HepG2 (cell line): ENCODE results near the gene P4HB. TPM values are rescaled to one million over a fixed set of nuclear protein-coding genes. Genes with fewer than 3 reads are reported as not detected.
A peak's percentile ranks its signal among the peaks of the same experiment; 100 is the strongest.

Experiments used
- ATM ChIP-seq: fragments of 450-650 bp; IDR thresholded peaks from 2 replicates; pipeline ENCODE4 v1.7.1; 2017; ENCODE audit warnings: mild to moderate bottlenecking, borderline replicate concordance
- CENPT ChIP-seq: sonication (generic); formaldehyde crosslinking; IDR thresholded peaks from 2 replicates; pipeline ENCODE4 v1.8.0; 2022; ENCODE audit warnings: low read depth, mild to moderate bottlenecking, moderate library complexity, missing genetic modification reagents
- CERS6 ChIP-seq: sonication (generic); formaldehyde crosslinking; IDR thresholded peaks from 2 replicates; pipeline ENCODE4 v1.5.0; 2020; ENCODE audit warnings: missing genetic modification reagents
- DR1 ChIP-seq: sonication (generic); formaldehyde crosslinking; IDR thresholded peaks from 2 replicates; pipeline ENCODE4 v1.8.0; 2021; ENCODE audit warnings: mild to moderate bottlenecking, missing genetic modification reagents, inconsistent platforms
- FIP1L1 ChIP-seq: fragments of 200-400 bp; formaldehyde crosslinking; IDR thresholded peaks from 2 replicates; pipeline ENCODE4 v1.6.1; 2018; ENCODE audit warnings: low read depth, mild to moderate bottlenecking, low read length, moderate library complexity, borderline replicate concordance; ENCODE audit not compliant: insufficient read depth
- FLYWCH1 ChIP-seq: sonication (generic); formaldehyde crosslinking; IDR thresholded peaks from 2 replicates; pipeline ENCODE4 v1.8.1; 2023; ENCODE audit warnings: mild to moderate bottlenecking, missing genetic modification reagents
- HNF4A ChIP-seq: sonication (generic); formaldehyde crosslinking; IDR thresholded peaks from 2 replicates; pipeline ENCODE4 v1.4.0; 2020; ENCODE audit warnings: missing genetic modification reagents
- JUNB ChIP-seq: sonication (generic); formaldehyde crosslinking; IDR thresholded peaks from 2 replicates; pipeline ENCODE4 v1.8.0; 2022; ENCODE audit warnings: missing genetic modification reagents, mild to moderate bottlenecking, borderline replicate concordance
- KLF13 ChIP-seq: sonication (generic); formaldehyde crosslinking; IDR thresholded peaks from 2 replicates; pipeline ENCODE4 v1.4.0; 2020; ENCODE audit warnings: mild to moderate bottlenecking, missing genetic modification reagents
- LCORL ChIP-seq, 2 experiments: fragments of 450-650 bp in 1 of 2; sonication (generic) in 1 of 2; formaldehyde crosslinking in 1 of 2; IDR thresholded peaks; 2 replicates each; pipeline versions ENCODE4 v1.5.0 to v1.6.1; 2017 to 2020; ENCODE audit warnings: antibody characterized with exemption in 1 of 2, missing genetic modification reagents in 1 of 2
- MXI1 ChIP-seq: IDR thresholded peaks from 3 replicates; pipeline ENCODE4 v1.6.1; 2012; ENCODE audit warnings: low read depth, low read length, inconsistent platforms, borderline replicate concordance
- NFYB ChIP-seq: sonication (generic); formaldehyde crosslinking; IDR thresholded peaks from 2 replicates; pipeline ENCODE4 v1.4.0; 2020; ENCODE audit warnings: missing genetic modification reagents
- SALL2 ChIP-seq: sonication (generic); formaldehyde crosslinking; IDR thresholded peaks from 2 replicates; pipeline ENCODE4 v1.8.1; 2023; ENCODE audit warnings: mild to moderate bottlenecking, missing genetic modification reagents, inconsistent platforms
- SNAI1 ChIP-seq: sonication (generic); formaldehyde crosslinking; IDR thresholded peaks from 2 replicates; pipeline ENCODE4 v1.5.0; 2020; ENCODE audit warnings: mild to moderate bottlenecking, missing genetic modification reagents, borderline replicate concordance
- TBX2 ChIP-seq: sonication (generic); formaldehyde crosslinking; IDR thresholded peaks from 2 replicates; pipeline ENCODE4 v1.5.0; 2020; ENCODE audit warnings: missing genetic modification reagents, mild to moderate bottlenecking, borderline replicate concordance
- ZNF160 ChIP-seq: sonication (generic); formaldehyde crosslinking; IDR thresholded peaks from 2 replicates; pipeline ENCODE4 v1.8.0; 2022; ENCODE audit warnings: mild to moderate bottlenecking, inconsistent platforms, missing genetic modification reagents
- ZNF350 ChIP-seq: sonication (generic); formaldehyde crosslinking; IDR thresholded peaks from 2 replicates; pipeline ENCODE4 v1.4.0; 2020; ENCODE audit warnings: mild to moderate bottlenecking, low read depth, missing genetic modification reagents, borderline replicate concordance
- ZNF460 ChIP-seq: sonication (generic); formaldehyde crosslinking; IDR thresholded peaks from 2 replicates; pipeline ENCODE4 v1.5.1; 2020; ENCODE audit warnings: missing genetic modification reagents, mild to moderate bottlenecking, borderline replicate concordance
- ZNF510 ChIP-seq: sonication (generic); formaldehyde crosslinking; IDR thresholded peaks from 2 replicates; pipeline ENCODE4 v1.4.0; 2020; ENCODE audit warnings: low read depth, mild to moderate bottlenecking, missing genetic modification reagents
- ZNF572 ChIP-seq: sonication (generic); formaldehyde crosslinking; IDR thresholded peaks from 2 replicates; pipeline ENCODE4 v1.5.1; 2020; ENCODE audit warnings: mild to moderate bottlenecking, missing genetic modification reagents
- ZNF768 ChIP-seq: sonication (generic); formaldehyde crosslinking; IDR thresholded peaks from 2 replicates; pipeline ENCODE4 v1.4.0; 2020; ENCODE audit warnings: missing genetic modification reagents
- ZNF891 ChIP-seq: sonication (generic); formaldehyde crosslinking; IDR thresholded peaks from 2 replicates; pipeline ENCODE4 v1.5.0; 2020; ENCODE audit warnings: mild to moderate bottlenecking, missing genetic modification reagents
- polyA plus RNA-seq, 8 experiments: library from polyadenylated mRNA; depleted of rRNA in 3 of 8; stranded (reverse) in 7 of 8; unstranded in 1 of 8; fragments of >200 nt; fragmentation: Illumina TruSeq in 4 of 8; extraction: Trizol in 4 of 8; gene quantifications; 2 replicates each; pipeline versions ENCODE4 v1.2.1 to v1.2.3, GENCODE V29; 2011 to 2016; ENCODE audit warnings: low read depth in 4 of 8, missing spikeins in 1 of 8, mixed read lengths in 1 of 8; ENCODE audit not compliant: insufficient read depth in 1 of 8
- total RNA-seq, 5 experiments: library from RNA; depleted of rRNA; stranded (reverse); fragments of >200 nt; fragmentation: Illumina TruSeq; extraction: Trizol; gene quantifications; 2 replicates each; pipeline ENCODE4 v1.2.3, GENCODE V29; 2016; ENCODE audit warnings: low read depth in 1 of 5
- TF ChIP-seq, protein P1 (sequence below): sonication (generic); formaldehyde crosslinking; IDR thresholded peaks from 2 replicates; pipeline ENCODE4 v1.4.0; 2020; ENCODE audit warnings: missing genetic modification reagents, mild to moderate bottlenecking, borderline replicate concordance
- TF ChIP-seq, protein P2 (sequence below): sonication (generic); formaldehyde crosslinking; IDR thresholded peaks from 2 replicates; pipeline ENCODE4 v1.5.0; 2020; ENCODE audit warnings: missing genetic modification reagents, mild to moderate bottlenecking, borderline replicate concordance

P4HB gene
- total and polyA plus RNA-seq, 2 of the 13 experiments (the other 11 are each of a cell fraction or from before 2014, with no cell fraction given), result 185 to 782 TPM

DNA sequence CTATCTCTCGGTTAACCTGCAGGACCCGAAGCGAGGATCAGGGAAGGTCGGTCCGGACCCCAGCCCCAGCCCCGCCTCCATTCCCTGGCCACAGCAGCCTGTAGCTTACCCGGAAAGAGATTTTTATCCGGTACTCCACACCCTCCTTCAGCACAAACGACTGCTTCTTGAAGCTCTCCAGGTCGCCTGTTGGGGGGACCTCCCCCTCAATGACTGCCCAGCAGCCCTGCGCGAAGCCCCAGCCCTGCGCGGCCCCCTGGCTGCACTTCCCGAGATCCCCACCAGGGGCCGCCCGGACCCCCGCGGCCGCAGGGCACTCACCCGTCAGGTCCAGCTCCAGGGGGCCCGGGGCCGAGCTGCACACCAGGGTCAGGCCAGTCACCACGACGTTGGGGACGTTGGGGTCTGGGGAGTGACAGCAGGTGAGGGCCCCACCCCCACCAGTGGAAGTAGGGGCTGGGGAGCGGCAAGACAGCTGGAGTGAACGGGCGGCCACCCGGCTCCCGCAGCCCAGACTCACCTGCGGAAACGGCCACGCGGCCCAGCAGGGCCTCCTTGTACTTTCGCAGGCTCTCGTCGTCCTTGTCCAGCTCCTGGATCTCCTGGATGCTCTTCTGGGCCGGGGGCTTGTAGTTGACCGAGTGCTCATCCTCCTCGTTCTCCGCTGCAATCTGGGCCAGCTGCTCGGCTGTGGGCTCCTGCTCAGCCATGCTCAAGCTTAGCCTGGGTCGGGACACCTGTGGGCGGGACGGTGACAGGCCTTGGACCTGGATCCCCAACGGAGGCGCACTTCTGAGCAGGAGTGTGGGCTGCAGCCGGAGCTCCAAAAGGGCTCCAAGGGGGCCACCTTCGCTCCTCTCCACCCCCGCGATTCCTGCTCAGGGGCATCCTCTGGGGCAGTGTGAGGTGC lies 9.1 kb upstream of the P4HB start (continued):
- TF ChIP-seq, protein P1, sequence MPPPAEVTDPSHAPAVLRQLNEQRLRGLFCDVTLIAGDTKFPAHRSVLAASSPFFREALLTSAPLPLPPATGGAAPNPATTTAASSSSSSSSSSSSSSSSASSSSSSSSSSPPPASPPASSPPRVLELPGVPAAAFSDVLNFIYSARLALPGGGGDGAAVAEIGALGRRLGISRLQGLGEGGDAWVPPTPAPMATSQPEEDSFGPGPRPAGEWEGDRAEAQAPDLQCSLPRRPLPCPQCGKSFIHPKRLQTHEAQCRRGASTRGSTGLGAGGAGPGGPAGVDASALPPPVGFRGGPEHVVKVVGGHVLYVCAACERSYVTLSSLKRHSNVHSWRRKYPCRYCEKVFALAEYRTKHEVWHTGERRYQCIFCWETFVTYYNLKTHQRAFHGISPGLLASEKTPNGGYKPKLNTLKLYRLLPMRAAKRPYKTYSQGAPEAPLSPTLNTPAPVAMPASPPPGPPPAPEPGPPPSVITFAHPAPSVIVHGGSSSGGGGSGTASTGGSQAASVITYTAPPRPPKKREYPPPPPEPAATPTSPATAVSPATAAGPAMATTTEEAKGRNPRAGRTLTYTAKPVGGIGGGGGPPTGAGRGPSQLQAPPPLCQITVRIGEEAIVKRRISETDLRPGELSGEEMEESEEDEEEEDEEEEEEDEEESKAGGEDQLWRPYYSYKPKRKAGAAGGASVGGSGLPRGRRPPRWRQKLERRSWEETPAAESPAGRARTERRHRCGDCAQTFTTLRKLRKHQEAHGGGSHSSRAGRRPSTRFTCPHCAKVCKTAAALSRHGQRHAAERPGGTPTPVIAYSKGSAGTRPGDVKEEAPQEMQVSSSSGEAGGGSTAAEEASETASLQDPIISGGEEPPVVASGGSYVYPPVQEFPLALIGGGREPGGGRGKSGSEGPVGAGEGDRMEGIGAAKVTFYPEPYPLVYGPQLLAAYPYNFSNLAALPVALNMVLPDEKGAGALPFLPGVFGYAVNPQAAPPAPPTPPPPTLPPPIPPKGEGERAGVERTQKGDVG (CRISPR knock-in tag), result 0 out of 2 replicates have a peak, but pooled peaks have one; percentile 18
- TF ChIP-seq, protein P2, sequence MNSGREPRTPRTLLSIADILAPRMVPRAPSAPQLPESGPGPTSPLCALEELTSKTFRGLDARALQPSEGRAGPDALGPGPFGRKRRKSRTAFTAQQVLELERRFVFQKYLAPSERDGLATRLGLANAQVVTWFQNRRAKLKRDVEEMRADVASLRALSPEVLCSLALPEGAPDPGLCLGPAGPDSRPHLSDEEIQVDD, result no peak
- TF ChIP-seq DR1 (CRISPR knock-in tag) (0 out of 2 replicates have a peak, but pooled peaks have one; percentile 30), CERS6 (CRISPR knock-in tag) (no peak), ZNF510 (no peak), KLF13 (CRISPR knock-in tag) (no peak), ZNF350 (CRISPR knock-in tag) (peak; percentile 71; the same call in 1 of the 2 replicates), SALL2 (peak; percentile 57; the same call in 1 of the 2 replicates), SNAI1 (0 out of 2 replicates have a peak, but pooled peaks have one; percentile 48), ZNF572 (CRISPR knock-in tag) (no peak; the same call in 1 of the 2 replicates), MXI1 (peak; percentile 19; the same call in 1 of the 3 replicates), CENPT (CRISPR knock-in tag) (no peak), ATM (no peak), ZNF460 (CRISPR knock-in tag) (no peak; the same call in 1 of the 2 replicates), ZNF768 (CRISPR knock-in tag) (peak; percentile 72), NFYB (CRISPR knock-in tag) (no peak), ZNF891 (CRISPR knock-in tag) (no peak; the same call in 1 of the 2 replicates), FIP1L1 (no peak; the same call in 1 of the 2 replicates), FLYWCH1 (CRISPR knock-in tag) (no peak), ZNF160 (peak; percentile 25; the same call in 1 of the 2 replicates), JUNB (CRISPR knock-in tag) (0 out of 2 replicates have a peak, but pooled peaks have one; percentile 5), LCORL (IDR thresholded peaks at IDR 0.05) (no peak), LCORL (CRISPR knock-in tag; IDR thresholded peaks at IDR 0.05) (0 out of 2 replicates have a peak, but pooled peaks have one; percentile 14), TBX2 (CRISPR knock-in tag) (0 out of 2 replicates have a peak, but pooled peaks have one; percentile 21), HNF4A (CRISPR knock-in tag) (0 out of 2 replicates have a peak, but pooled peaks have one; percentile 3)
